Upper lobe of left lung (tissue), 4 donors: ENCODE measurements around the gene ARHGAP24.

ENCODE experiments used
- CTCF ChIP-seq, 6 experiments: fragments of 450-650 bp in 4 of 6; fragments of 200-600 bp in 2 of 6; sonication (generic) in 2 of 6; IDR thresholded peaks; one replicate each; pipeline ENCODE4 v1.5.1; 2016 to 2019; ENCODE audit warnings: antibody characterized with exemption in 6 of 6
- EP300 ChIP-seq, 4 donors: sonication (generic); formaldehyde crosslinking; IDR thresholded peaks; one replicate each; pipeline ENCODE4 v1.5.1; 2017; ENCODE audit warnings: antibody characterized with exemption in 4 of 4, control low read depth in 2 of 4
- POLR2A ChIP-seq, 4 donors: fragments of 450-650 bp; IDR thresholded peaks; one replicate each; pipeline ENCODE4 v1.5.1; 2016 to 2017; ENCODE audit warnings: antibody characterized with exemption in 4 of 4, mild to moderate bottlenecking in 2 of 4
- POLR2AphosphoS5 ChIP-seq, 2 donors: sonication (generic); formaldehyde crosslinking; IDR thresholded peaks; one replicate each; pipeline ENCODE4 v1.5.1; 2017; ENCODE audit warnings: antibody characterized with exemption in 2 of 2

DNA sequence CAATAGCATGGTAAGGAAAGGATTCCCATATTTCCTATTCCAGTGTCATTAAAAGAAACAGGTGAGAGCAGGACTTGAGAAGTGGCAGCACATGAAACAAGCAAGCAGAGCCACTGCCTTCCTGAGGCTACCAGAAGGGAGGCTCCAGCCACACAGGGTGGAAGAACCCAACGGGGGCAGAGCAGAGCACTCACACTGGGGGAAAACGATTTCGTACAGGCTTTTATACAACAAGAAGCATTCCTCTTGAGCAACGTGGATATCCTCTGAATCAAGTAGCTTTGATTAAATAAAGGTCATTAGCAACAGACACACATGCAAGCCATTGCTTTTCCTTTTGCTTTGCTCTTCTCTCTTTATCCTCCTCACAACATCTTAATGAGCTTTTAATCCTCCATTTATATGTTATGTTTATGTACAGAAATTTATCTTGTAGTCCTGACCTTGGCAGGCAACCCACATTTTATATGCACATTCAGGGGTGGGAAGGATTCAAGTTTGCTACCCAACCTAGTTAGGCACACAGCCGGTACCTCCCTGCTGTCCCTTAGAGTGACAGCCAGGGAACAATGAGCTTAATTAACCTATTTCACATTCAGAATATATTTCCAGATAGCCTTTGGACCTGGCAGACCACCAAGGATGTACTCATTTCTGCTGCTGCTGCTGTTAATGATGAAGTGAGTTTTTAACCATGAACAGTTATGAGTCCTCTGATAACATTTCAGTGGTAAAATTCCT lies 202.1 kb downstream of the ARHGAP24 start:
- no peak for TF ChIP-seq EP300 (IDR thresholded peaks at IDR 0.05)
- TF ChIP-seq CTCF (IDR thresholded peaks at IDR 0.05), result no peak
- TF ChIP-seq POLR2AphosphoS5 (IDR thresholded peaks at IDR 0.05), result no peak
- no peak for TF ChIP-seq POLR2A (IDR thresholded peaks at IDR 0.05)
